HCT116 (cell line): Measurements from ENCODE around the gene BLOC1S2.

Source experiments
- CEBPB ChIP-seq: IDR thresholded peaks from 2 replicates; pipeline ENCODE4 v1.6.1; 2012; ENCODE audit warnings: low read depth
- CTCF ChIP-seq, 3 experiments: fragments of 200-600 bp in 1 of 3; sonication (generic) in 1 of 3; IDR thresholded peaks in 2 of 3; conservative IDR thresholded peaks in 1 of 3; 2 replicates each; pipeline ENCODE4 v1.5.1; 2012 to 2017; ENCODE audit warnings: low read depth in 2 of 3, low read length in 2 of 3, antibody characterized with exemption in 1 of 3, borderline replicate concordance in 1 of 3, control low read depth in 1 of 3, mild to moderate bottlenecking in 1 of 3, mixed read lengths in 1 of 3, mixed run types in 1 of 3, moderate library complexity in 1 of 3; ENCODE audit not compliant: insufficient read depth in 1 of 3
- EZH2 ChIP-seq: fragments of 200-600 bp; sonication (generic); IDR thresholded peaks from 2 replicates; pipeline ENCODE4 v1.6.1; 2017; ENCODE audit warnings: antibody characterized with exemption, mixed run types
- EZH2phosphoT487 ChIP-seq: fragments of 200-600 bp; IDR thresholded peaks from 2 replicates; pipeline ENCODE4 v1.6.1; 2018; ENCODE audit warnings: antibody characterized with exemption, borderline replicate concordance
- FOSL1 ChIP-seq: IDR thresholded peaks from 2 replicates; pipeline ENCODE4 v1.6.1; 2012; ENCODE audit warnings: low read depth
- POLR2A ChIP-seq: IDR thresholded peaks from 2 replicates; pipeline ENCODE4 v1.7.0; 2011; ENCODE audit warnings: borderline replicate concordance; ENCODE audit not compliant: insufficient read depth, insufficient read length; ENCODE audit errors: extremely low read depth
- POLR2AphosphoS5 ChIP-seq: IDR thresholded peaks from 2 replicates; pipeline ENCODE4 v1.6.1; 2011; ENCODE audit warnings: mild to moderate bottlenecking, low read depth, low read length, moderate library complexity
- RAD21 ChIP-seq: IDR thresholded peaks from 2 replicates; pipeline ENCODE4 v1.6.1; 2012; ENCODE audit warnings: low read depth, mild to moderate bottlenecking
- YY1 ChIP-seq: IDR thresholded peaks from 2 replicates; pipeline ENCODE4 v1.6.1; 2011; ENCODE audit warnings: low read length, low read depth, moderate library complexity, mild to moderate bottlenecking; ENCODE audit not compliant: insufficient replicate concordance; ENCODE audit errors: extremely low read depth

DNA sequence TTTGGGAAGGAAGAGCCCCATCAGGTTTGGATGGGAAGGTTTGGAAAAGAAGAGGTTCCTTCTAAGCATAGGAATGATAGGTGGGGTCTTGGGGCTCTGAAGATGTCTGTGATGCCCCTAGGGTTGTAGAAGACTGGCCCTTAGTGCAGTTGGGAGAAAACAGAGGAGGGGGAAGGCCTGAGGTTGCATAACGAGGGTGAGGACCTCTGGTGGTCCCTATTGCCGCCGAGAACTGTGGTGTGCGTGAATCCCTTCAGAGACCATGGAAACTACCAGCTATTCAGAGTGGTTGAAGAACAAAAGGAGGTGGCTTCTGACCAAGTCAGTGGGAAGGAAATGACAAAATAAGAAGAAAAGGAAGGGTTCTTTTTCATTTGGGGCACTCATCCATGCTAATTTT lies 46.6 kb upstream of the BLOC1S2 start:
- TF ChIP-seq EZH2phosphoT487 (no peak), FOSL1 (no peak), CTCF (IDR thresholded peaks at IDR 0.05 in 2 of 3, conservative IDR thresholded peaks at IDR 0.05 in 1 of 3; ENCODE audit: borderline replicate concordance in 1 of 3, insufficient read depth in 1 of 3, low read depth in 2 of 3, low read length in 2 of 3) (no peak), POLR2A (no peak), EZH2 (no peak), CEBPB (no peak), POLR2AphosphoS5 (no peak), RAD21 (no peak), YY1 (no peak)
